Smooth muscle cell (in vitro differentiated cells): ENCODE results near the gene COL5A1. TPM values are rescaled to one million over a fixed set of nuclear protein-coding genes. Genes with fewer than 3 reads are reported as not detected.

ENCODE experiments used
- DNase-seq: peaks from one replicate; lab custom pipeline; 2025; ENCODE audit not compliant: unreplicated experiment; lab: John Stamatoyannopoulos, UW
- H2AFZ ChIP-seq: fragments of 200-600 bp; sonication (generic); 2 replicates; pipeline ENCODE4 v1.6.0; 2016; ENCODE audit warnings: antibody characterized with exemption, low read depth, mild to moderate bottlenecking
- H3F3A ChIP-seq: fragments of 200-600 bp; sonication (generic); 2 replicates; pipeline ENCODE4 v1.6.0; 2017; ENCODE audit warnings: antibody characterized with exemption, low read depth
- H3K27ac ChIP-seq: fragments of 200-600 bp; sonication (generic); 2 replicates; pipeline ENCODE4 v1.5.1; 2016; ENCODE audit warnings: low read depth, mild to moderate bottlenecking
- H3K27me3 ChIP-seq: fragments of 200-600 bp; sonication (generic); 2 replicates; pipeline ENCODE4 v1.6.1; 2016; ENCODE audit warnings: low read depth, mild to moderate bottlenecking
- H3K36me3 ChIP-seq: fragments of 200-600 bp; sonication (generic); 2 replicates; pipeline ENCODE4 v1.5.1; 2016; ENCODE audit warnings: low read depth
- H3K4me1 ChIP-seq: fragments of 200-600 bp; sonication (generic); 2 replicates; pipeline ENCODE4 v1.5.1; 2016; ENCODE audit warnings: low read depth
- H3K4me2 ChIP-seq: fragments of 200-600 bp; sonication (generic); 2 replicates; pipeline ENCODE4 v1.6.0; 2016; ENCODE audit warnings: mild to moderate bottlenecking
- H3K4me3 ChIP-seq: fragments of 200-600 bp; sonication (generic); 2 replicates; pipeline ENCODE4 v1.5.1; 2016; ENCODE audit warnings: mild to moderate bottlenecking
- H3K79me2 ChIP-seq: fragments of 200-600 bp; sonication (generic); 2 replicates; pipeline ENCODE4 v1.6.0; 2016; ENCODE audit warnings: low read depth, mild to moderate bottlenecking
- H3K9ac ChIP-seq: fragments of 200-600 bp; sonication (generic); 2 replicates; pipeline ENCODE4 v1.6.0; 2016; ENCODE audit warnings: low read depth
- H3K9me3 ChIP-seq: fragments of 200-600 bp; sonication (generic); replicated peaks from 2 replicates; pipeline ENCODE4 v1.5.1; 2016; ENCODE audit warnings: low read depth
- H4K20me1 ChIP-seq: fragments of 200-600 bp; sonication (generic); 2 replicates; pipeline ENCODE4 v1.6.0; 2016; ENCODE audit warnings: low read depth
- CTCF ChIP-seq: fragments of 200-600 bp; sonication (generic); IDR thresholded peaks from 2 replicates; pipeline ENCODE4 v1.5.1; 2017; ENCODE audit warnings: borderline replicate concordance, mild to moderate bottlenecking, antibody characterized with exemption; ENCODE audit not compliant: insufficient read depth, poor library complexity, severe bottlenecking
- WGBS: methylation state at CpG from one replicate; pipeline ENCODE4 v1.1.7; 2016; ENCODE audit warnings: low lambda C conversion rate; 5-methylcytosine and 5-hydroxymethylcytosine counted together
- polyA plus RNA-seq: library from polyadenylated mRNA; unstranded; fragments of >200 nt; fragmentation: Nextera tagmentation; extraction: Ambion mirVana; gene quantifications from 2 replicates; pipeline ENCODE4 v1.2.1, GENCODE V29; 2016
- total RNA-seq: library from RNA; depleted of rRNA; stranded (reverse); fragments of >200 nt; gene quantifications from 2 replicates; pipeline ENCODE4 v1.2.3, GENCODE V29; 2014

COL5A1 gene
- total and polyA plus RNA-seq, 2 experiments from 2014 or later, result 1,084 to 1,443 TPM

GRCh38 chr9:134634176-134634575 lies 7.4 kb upstream of the COL5A1 start:
- no peaks in the 10 kb centered on the region for H4K20me1 ChIP-seq

GRCh38 chr9:134634667-134635230 lies 6.9 kb upstream of the COL5A1 start:
- Histone ChIP-seq H3F3A (no peaks in the 10 kb centered on the region), H2AFZ (no peak overlapping the region), H3K79me2 (peaks cover 29% of the 10 kb centered on the region), H3K27ac (no peak overlapping the region), H3K4me2 (no peak overlapping the region), H3K9ac (no peak overlapping the region), H3K27me3 (no peaks in the 10 kb centered on the region), H4K20me1 (no peaks in the 10 kb centered on the region), H3K4me1 (peaks cover 10% of the 10 kb centered on the region), H3K36me3 (no peaks in the 10 kb centered on the region), H3K9me3 (no peaks in the 10 kb centered on the region), H3K4me3 (no peak overlapping the region)
- TF ChIP-seq CTCF, result no peak
- WGBS, result 98% methylated on average over 15 of the region's 15 CpGs
- DNase-seq, result no peak

More at GRCh38 chr9:134634176-134634575, 7.4 kb upstream of the COL5A1 start:
- Histone ChIP-seq H3K4me1 (peaks cover 10% of the 10 kb centered on the region), H2AFZ (no peak overlapping the region), H3K4me2 (no peak overlapping the region), H3K4me3 (no peak overlapping the region), H3K9me3 (no peaks in the 10 kb centered on the region), H3K9ac (no peak overlapping the region), H3K36me3 (no peaks in the 10 kb centered on the region), H3K27ac (no peak overlapping the region), H3F3A (no peaks in the 10 kb centered on the region), H3K27me3 (no peaks in the 10 kb centered on the region), H3K79me2 (peaks cover 28% of the 10 kb centered on the region)
- TF ChIP-seq CTCF, result no peak
- 96% methylated on average over 9 of the region's 9 CpGs for WGBS
- no peak for DNase-seq

DNA sequence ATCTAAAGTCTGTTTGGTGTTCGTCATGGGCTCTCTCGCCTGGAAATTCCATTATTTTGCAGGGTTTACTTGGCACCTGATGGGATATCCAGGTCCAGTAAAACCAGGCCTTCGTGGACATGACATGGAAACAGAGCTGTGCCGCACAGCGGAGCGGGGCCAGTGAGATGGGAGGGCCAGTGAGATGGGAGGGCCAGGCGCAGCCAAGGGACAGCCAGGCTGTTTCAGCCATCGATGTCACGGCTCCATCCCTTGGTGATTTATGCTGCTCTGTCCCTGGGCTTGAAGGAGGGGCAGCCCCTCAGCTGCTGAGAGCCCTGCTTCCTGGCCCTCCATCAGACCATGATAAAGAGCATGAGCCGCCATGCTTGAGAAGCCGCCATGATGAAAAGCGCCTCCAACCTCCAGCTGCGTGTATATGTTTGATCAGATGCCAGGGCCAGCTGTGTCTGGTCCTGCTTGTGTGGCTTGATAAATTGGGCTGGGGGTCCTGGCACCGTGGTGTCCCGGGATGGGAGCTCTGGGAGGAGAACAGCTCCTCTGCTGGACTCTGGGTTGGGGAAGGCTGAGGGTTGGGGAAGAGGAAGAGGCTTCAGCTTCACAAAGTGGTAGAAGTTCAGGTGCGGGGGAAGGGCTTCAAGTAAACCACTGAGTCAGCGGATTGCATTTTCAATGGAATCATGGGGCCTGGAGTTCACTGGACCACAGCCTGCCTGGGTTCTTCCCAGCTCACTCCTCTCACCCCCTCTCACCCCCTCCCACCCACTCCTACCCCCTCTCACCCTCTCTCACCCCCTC lies 6.1 kb upstream of the COL5A1 start:
- Histone ChIP-seq H3K9ac (no peak overlapping the region), H4K20me1 (no peaks in the 10 kb centered on the region), H3K36me3 (no peaks in the 10 kb centered on the region), H3K79me2 (peaks cover 37% of the 10 kb centered on the region), H2AFZ (no peak overlapping the region), H3K4me1 (peaks cover 13% of the 10 kb centered on the region), H3K4me3 (no peak overlapping the region), H3K27me3 (no peaks in the 10 kb centered on the region), H3K9me3 (no peaks in the 10 kb centered on the region), H3F3A (peaks cover 4% of the 10 kb centered on the region), H3K27ac (no peak overlapping the region), H3K4me2 (no peak overlapping the region)
- DNase-seq, result no peak
- 96% methylated on average over 17 of the region's 17 CpGs for WGBS
- no peak for TF ChIP-seq CTCF
